HG03460 (cell line): ENCODE results near the gene PLA2G2E.
"Not testable (repeated sequence)": the region's sequence is repeated elsewhere in the genome, so short reads cannot be mapped to it uniquely, and the experiment has no call there.

Experiments
- ATAC-seq: cut with Tn5 transposase; IDR thresholded peaks from one replicate; pipeline ENCODE4 v1.9.1; 2021; ENCODE audit not compliant: unreplicated experiment

Gene PLA2G2E

GRCh38 chr1:19888112-19888511, 35.3 kb downstream of the PLA2G2E start:
- ATAC-seq: no peak

DNA sequence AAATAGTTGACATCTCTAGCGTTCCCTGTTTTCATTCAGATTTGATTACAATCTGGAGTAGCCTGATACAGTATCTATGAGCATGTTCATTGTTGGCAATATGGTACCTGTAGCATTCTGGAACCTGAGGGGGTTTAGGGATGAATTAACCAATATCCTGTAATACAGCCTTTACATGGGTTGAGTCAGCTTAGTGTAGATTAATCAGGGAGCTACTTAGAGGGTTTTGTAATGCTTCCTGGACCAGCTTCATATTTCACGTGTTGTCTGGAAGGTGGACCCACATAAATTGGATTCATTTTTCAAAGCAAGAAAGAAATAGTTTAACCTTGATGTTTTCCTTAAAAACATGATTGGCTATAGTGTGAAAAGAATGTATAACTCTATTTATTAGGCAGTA, 37.6 kb downstream of the PLA2G2E start:
- ATAC-seq: no peak

GRCh38 chr1:19884312-19884711, 39.1 kb downstream of the PLA2G2E start:
- no peak for ATAC-seq

DNA sequence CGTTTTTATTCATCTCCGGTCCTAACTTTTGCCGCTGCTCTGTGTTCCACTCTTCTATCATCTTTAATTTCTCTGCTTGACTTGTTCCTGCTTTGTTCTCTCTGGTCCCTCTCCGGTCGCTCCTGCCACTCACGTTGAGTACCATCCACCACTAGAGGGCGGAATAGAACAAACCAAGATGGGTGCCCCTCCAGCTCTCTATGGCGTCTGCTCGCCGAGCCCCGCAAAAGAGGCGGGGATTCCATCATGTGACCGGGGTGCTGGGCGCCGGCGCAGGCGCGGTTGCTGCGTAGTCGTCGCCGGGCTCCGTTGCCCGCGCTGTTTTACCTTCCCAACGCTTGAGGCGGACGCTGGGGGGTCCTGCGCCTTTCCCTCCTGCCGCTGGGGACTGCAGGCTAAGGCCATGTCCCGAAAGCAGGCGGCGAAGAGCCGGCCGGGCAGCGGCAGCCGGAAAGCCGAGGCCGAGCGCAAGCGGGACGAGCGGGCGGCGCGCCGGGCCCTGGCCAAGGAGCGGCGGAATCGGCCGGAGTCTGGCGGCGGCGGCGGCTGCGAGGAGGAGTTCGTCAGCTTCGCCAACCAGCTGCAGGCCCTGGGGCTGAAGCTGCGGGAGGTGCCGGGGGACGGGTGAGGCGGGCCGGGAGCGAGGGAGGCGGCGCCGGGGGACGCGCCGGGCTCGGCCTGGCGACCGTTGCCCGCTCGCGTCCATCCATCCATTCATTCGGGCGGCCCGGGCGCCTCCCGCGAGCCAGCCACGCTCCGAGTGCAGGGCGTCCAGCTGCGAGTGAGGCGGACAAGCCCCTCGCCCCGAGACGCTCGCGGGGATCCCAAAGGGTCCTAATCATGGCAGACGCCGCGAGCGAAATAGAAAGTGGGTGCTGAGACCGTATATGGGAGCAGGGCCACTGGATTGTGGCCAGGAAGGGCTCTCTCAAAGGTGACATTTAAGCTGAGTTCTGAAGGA, 41.0 kb downstream of the PLA2G2E start, which contains the start of gene OTUD3:
Gene OTUD3, plus strand, starts transcription at position 285 of the 961 bp plus-strand sequence. Its CDS starts 119 bp downstream, at position 404.
- ATAC-seq: peak; percentile 96

DNA sequence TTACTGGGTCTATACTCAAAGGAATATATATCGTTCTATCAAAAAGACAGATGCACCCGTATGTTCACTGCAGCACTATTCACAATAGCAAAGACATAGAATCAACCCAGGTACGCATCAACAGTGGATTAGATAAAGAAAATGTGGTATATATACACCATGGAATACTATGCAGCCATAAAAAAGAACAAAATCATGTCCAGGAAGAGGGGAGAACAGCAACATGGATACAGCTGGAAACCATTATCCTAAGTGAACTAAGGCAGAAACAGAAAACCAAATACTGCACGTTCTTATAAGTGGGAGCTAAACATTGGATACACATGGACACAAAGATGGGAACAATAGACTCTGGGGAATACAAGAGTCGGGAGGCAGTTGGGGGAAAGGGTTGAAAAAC, 42.6 kb downstream of the PLA2G2E start:
- not testable (repeated sequence) for ATAC-seq

GRCh38 chr1:19879661-19880060, 43.8 kb downstream of the PLA2G2E start:
- no peak for ATAC-seq

DNA sequence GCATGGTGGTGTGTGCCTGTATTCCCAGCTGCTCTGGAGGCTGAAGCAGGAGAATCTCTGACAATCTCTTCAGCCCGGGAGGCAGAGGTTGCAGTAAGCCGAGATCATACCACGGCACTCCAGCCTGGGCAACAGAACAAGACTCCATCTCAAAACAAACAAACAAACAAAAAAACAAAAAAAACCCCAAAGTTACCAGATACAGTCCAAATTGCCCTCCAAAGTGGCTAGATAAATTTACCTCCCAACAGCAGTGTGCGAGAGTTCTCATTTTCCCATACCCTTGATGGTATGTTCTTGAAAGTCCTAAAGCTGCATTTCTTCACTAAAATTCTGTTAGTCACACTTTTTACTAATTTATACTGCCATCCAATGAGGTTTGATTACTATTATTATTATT, 44.2 kb downstream of the PLA2G2E start:
- ATAC-seq: no peak

DNA sequence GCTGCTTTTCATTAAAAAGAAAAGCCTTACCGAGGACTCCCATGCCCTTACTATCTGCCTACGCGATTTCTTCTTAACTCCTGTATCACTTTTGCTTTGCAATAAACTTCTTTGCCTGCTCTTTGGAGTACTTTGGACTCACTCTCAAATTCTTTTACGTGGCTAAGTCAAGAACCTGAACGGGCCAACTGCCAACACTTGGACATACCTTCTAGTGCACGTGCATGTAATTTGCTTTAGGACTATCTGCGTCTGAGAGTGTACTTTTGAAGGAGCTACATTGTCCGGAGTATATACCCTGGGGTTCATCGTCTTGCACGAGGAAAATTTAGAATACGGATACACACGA, 44.8 kb downstream of the PLA2G2E start:
- ATAC-seq: no peak

DNA sequence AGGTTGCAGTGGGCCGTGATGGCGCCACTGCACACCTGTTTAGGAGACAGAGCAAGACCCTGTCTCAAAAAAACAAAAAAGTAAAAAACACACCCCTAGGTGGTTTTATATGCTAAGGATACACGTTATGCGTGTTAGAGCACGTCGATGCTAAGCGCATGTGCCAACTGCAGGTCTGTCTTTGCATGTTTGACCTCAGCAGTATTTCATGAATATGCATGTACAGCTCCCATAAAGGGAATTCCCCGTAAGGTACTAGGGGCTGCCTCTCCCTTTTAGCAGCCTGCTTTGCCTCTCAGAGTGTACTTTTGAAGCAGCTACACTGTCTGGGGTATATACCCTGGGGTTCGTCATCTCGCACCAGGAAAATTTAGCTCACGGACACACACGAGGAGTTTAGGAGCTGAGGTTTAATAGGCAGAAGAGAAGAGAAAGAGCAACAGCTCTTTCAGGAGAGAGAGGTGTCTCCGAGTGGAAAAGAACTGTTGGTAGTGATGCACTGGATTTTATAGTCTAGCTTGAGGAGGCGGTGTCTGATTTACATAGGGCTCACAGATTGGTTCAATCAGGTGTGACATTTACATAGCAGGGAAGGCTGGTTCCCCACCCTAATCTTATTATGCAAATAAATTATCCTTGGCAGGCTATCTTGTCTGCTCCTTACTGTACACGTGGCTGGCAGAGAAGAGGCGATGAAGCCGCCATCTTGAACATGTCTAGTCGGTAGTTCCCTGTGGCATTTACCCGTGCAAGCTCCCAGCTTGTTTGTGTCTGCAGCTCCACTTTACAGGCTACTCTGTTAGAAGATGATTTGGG, 45.4 kb downstream of the PLA2G2E start:
- no peak for ATAC-seq

DNA sequence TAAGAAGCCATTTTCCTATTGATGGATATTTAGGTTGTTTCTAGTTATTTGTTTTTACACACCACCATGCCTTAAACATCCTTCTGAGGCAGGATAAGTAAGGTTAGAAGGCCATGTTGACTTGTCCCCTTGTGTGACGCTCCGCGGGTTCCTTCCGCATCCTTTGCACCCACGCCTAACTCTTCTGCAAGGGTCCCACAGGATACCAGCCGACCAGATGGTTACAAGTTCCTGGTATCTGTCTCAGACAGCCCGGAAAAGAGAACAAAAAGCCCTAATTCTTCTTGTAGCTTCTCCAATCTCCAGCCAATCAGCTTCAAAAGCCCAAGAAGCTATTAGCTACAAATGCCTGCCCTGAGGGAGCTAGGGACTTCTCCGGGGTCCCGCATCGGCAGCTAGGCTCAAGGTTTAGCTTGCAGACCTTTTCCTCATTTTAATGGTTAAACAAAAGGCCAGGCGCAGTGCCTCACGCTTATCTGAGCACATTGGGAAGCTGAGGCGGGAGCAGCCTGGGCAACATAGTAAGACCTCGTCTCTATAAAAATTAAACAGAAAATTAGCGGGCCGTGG, 46.2 kb downstream of the PLA2G2E start:
- no peak for ATAC-seq

GRCh38 chr1:19872190-19872589, 51.2 kb downstream of the PLA2G2E start:
- no peak for ATAC-seq
